Natural killer cell treated with Interleukin-12 subunit alpha and Interleukin-12 subunit beta and Interleukin-15 and Interleukin-18, amount 100 ng/mL, for 72 hours (primary cell): ENCODE data around the gene PIAS2. TPM values are rescaled to one million over a fixed set of nuclear protein-coding genes. Genes with fewer than 3 reads are reported as not detected.

Source experiments
- ATAC-seq, 2 donors: fragments of 150-1000 bp; cut with Tn5 transposase in 1 of 2; sonication (Bioruptor Pico), chemical (Tn5 transposase) in 1 of 2; 2 replicates each; pipeline ENCODE4 v1.10.0; 2021
- DNase-seq: peaks from one replicate; pipeline ENCODE4 v3.0.0; 2022; ENCODE audit warnings: low spot score
- H3K27ac Mint-ChIP-seq, 2 donors: 1 replicate in 1 of 2; 2 replicates in 1 of 2; pipeline ENCODE4 v1.8.0; 2022; ENCODE audit warnings: mixed read lengths in 2 of 2, mild to moderate bottlenecking in 1 of 2, moderate library complexity in 1 of 2
- H3K27me3 Mint-ChIP-seq, 2 donors: 1 replicate in 1 of 2; 2 replicates in 1 of 2; pipeline ENCODE4 v1.8.0; 2022; ENCODE audit warnings: mixed read lengths in 2 of 2
- H3K36me3 Mint-ChIP-seq: one replicate; pipeline ENCODE4 v1.8.0; 2022; ENCODE audit warnings: mixed read lengths
- H3K4me1 Mint-ChIP-seq, 2 donors: 1 replicate in 1 of 2; 2 replicates in 1 of 2; pipeline ENCODE4 v1.8.0; 2022; ENCODE audit warnings: low read depth in 2 of 2, mixed read lengths in 2 of 2, mild to moderate bottlenecking in 1 of 2
- H3K4me3 Mint-ChIP-seq: one replicate; pipeline ENCODE4 v1.8.0; 2022; ENCODE audit warnings: mixed read lengths
- H3K9me3 Mint-ChIP-seq: 2 replicates; pipeline ENCODE4 v1.8.0; 2022; ENCODE audit warnings: mixed read lengths
- total RNA-seq, 2 donors: library from RNA; stranded (reverse); gene quantifications; one replicate each; pipeline ENCODE4 v1.2.3, GENCODE V29; 2022

PIAS2 gene
- total RNA-seq, 2 donors from 2014 or later, result 19.2 to 36.5 TPM

DNA sequence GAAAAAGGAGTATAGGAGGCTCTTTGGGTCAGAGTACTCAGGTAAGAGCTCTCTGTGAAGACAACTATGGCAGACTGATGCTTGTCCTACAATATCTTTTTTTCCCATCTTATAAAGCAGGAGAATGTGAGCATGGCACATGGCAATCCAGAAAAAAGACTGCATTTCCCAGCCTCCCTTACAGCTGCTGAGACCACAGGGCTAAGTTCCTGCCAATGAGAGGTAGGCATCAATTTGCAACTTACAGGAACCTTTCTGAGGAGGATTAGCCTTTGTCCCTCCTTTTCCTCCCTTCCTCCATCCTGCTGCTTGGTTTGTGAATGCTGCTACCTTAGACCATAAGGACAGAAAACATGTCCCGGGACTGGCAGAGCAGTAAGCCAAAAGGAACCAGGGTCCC lies 122.7 kb downstream of the PIAS2 start:
- H3K27ac Mint-ChIP-seq, result no peak overlapping the region
- DNase-seq, result no peak
- H3K9me3 Mint-ChIP-seq, result no peaks in the 10 kb centered on the region
- no peaks in the 10 kb centered on the region for H3K4me1 Mint-ChIP-seq
- H3K27me3 Mint-ChIP-seq, result peaks cover 0 to 4% of the 10 kb centered on the region in 2 donors
- H3K4me3 Mint-ChIP-seq, result no peak overlapping the region
- ATAC-seq, result no peak
- H3K36me3 Mint-ChIP-seq, result no peaks in the 10 kb centered on the region

DNA sequence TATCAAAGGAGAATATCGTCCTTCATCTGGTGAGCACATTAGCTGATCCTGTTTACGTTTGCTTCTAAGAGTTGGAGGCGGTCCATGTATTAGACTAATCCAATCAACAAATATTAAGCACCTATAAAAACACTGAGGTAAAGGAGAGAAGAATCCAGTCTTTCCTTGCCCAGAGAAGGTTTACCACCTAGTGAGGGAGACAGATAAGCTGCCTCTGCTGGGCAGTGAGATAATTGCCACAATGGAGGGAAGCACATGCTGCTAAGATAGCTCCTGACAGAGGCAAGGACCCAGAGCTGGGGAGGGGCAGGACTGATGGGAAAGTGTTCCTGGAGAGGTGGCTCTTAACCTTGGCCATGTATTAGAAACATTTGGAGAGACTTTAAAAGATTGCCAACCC lies 123.7 kb downstream of the PIAS2 start:
- H3K4me1 Mint-ChIP-seq, result no peaks in the 10 kb centered on the region
- no peaks in the 10 kb centered on the region for H3K36me3 Mint-ChIP-seq
- ATAC-seq, result no peak
- H3K9me3 Mint-ChIP-seq, result no peaks in the 10 kb centered on the region
- no peak overlapping the region for H3K4me3 Mint-ChIP-seq
- DNase-seq, result no peak
- peaks cover 0 to 4% of the 10 kb centered on the region in 2 donors for H3K27me3 Mint-ChIP-seq
- no peak overlapping the region for H3K27ac Mint-ChIP-seq

DNA sequence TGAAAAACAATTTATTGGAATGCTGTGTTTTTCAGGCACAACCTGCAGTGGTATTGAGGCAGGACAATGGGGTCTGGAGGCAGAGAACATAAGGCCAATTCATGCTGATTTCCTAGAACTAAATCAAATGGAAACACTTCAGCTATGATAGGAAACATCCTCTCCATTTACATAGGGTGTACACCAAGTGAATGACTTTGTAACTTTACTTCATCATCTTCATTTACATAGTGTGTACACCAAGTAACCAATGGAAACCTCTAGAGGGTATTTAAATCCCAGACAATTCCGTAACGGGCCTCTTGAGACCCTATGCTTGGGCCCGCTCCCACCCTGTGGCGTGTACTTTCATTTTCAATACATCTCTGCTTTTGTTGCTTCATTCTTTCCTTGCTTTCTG lies 128.2 kb downstream of the PIAS2 start:
- Mint-ChIP-seq H3K9me3 (no peaks in the 10 kb centered on the region), H3K27me3 (peaks cover 0 to 11% of the 10 kb centered on the region in 2 donors), H3K36me3 (no peaks in the 10 kb centered on the region), H3K27ac (no peak overlapping the region), H3K4me3 (no peak overlapping the region), H3K4me1 (no peaks in the 10 kb centered on the region)
- DNase-seq (no peak), ATAC-seq (no peak)

DNA sequence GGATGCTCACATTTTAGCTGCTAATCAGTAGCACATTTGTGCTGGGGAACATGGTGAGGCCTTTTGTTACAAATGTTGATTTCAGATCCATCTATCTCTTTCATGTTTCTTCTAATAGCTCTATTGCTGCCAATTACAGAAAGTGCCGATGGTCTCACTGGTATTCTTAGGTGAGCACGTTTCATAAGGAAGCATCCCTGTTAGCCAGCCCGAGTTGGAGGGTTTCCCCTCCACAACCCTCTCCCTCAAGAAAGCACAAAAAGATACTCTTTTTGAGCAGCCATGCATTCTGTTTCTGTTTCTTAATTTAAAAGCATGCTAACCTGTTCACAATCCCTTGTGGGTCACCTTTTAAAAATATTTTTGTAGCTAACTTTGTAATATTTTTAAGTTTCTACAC lies 129.6 kb downstream of the PIAS2 start:
- DNase-seq, result no peak
- Mint-ChIP-seq H3K4me3 (no peak overlapping the region), H3K36me3 (no peaks in the 10 kb centered on the region), H3K27ac (no peak overlapping the region), H3K9me3 (no peaks in the 10 kb centered on the region), H3K4me1 (no peaks in the 10 kb centered on the region), H3K27me3 (peaks cover 0 to 11% of the 10 kb centered on the region in 2 donors)
- ATAC-seq, result no peak

DNA sequence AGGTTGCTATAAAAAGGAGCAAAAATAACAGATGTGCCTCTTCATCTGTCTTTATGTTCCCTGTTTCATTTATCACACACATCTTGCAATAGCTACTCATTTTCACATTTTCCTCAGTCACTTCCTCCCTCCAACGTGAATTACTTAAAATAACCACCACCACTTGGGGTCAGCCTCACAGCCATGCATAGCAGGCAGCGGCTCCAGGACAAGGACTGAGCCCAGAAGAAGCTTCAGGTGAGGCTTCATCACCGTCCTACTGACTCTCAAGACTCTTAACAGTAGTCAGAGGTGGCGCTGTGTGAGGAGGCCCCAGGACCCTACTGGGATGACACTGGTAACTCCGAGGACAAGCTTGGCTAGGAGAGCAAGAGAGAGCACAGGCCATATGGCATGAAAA lies 144.9 kb downstream of the PIAS2 start:
- H3K36me3 Mint-ChIP-seq, result no peaks in the 10 kb centered on the region
- no peak overlapping the region for H3K27ac Mint-ChIP-seq
- ATAC-seq (peak; percentile 25 to 37), DNase-seq (no peak)
- no peaks in the 10 kb centered on the region for H3K9me3 Mint-ChIP-seq
- peaks cover 0 to 7% of the 10 kb centered on the region in 2 donors for H3K27me3 Mint-ChIP-seq
- no peak overlapping the region for H3K4me3 Mint-ChIP-seq
- H3K4me1 Mint-ChIP-seq, result no peaks in the 10 kb centered on the region

DNA sequence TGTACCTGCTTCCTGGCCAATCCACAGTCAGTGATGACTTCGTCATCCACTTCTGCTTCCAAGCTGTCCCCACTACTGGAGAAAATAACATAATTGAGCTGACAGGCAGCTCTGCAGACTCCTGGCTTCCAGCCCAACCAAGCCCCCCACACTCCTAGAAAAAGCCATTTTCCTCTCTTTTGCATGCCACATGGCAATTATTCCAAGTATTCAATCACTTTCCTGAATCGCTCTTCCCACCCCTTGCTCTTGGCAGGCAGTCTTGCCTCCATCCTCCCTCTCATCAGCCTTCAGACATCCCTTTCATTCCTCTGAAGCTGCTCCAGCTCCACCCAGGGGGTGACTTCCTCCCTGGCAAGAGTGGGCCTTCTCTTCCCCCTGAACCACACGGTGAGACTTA lies 146.2 kb downstream of the PIAS2 start:
- Mint-ChIP-seq H3K36me3 (no peaks in the 10 kb centered on the region), H3K4me3 (no peak overlapping the region), H3K4me1 (no peaks in the 10 kb centered on the region), H3K27ac (no peak overlapping the region), H3K9me3 (no peaks in the 10 kb centered on the region), H3K27me3 (peaks cover 0 to 7% of the 10 kb centered on the region in 2 donors)
- ATAC-seq, result no peak
- DNase-seq, result no peak

DNA sequence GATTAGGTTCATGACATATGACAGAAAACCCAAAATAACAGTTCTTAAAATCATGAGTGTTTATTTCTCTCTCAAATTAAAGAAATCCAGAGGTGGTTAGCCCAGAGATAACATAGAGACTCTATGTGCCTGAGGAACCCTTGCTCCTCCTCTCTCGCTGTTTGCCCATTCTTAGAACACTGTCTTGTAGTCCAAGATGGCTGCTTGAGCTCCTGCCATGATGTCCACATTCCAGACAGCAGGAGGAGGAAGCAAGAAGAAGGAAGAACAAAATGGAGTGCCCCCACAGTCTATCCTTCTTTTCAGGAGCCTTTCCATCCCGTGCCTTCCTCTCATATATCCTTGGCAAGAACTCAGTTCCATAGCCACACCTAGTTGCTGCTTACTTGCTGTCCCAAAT lies 146.6 kb downstream of the PIAS2 start:
- DNase-seq (no peak), ATAC-seq (no peak)
- H3K27ac Mint-ChIP-seq, result no peak overlapping the region
- H3K27me3 Mint-ChIP-seq, result peaks cover 0 to 7% of the 10 kb centered on the region in 2 donors
- H3K9me3 Mint-ChIP-seq, result no peaks in the 10 kb centered on the region
- H3K4me1 Mint-ChIP-seq, result no peaks in the 10 kb centered on the region
- no peak overlapping the region for H3K4me3 Mint-ChIP-seq
- no peaks in the 10 kb centered on the region for H3K36me3 Mint-ChIP-seq

DNA sequence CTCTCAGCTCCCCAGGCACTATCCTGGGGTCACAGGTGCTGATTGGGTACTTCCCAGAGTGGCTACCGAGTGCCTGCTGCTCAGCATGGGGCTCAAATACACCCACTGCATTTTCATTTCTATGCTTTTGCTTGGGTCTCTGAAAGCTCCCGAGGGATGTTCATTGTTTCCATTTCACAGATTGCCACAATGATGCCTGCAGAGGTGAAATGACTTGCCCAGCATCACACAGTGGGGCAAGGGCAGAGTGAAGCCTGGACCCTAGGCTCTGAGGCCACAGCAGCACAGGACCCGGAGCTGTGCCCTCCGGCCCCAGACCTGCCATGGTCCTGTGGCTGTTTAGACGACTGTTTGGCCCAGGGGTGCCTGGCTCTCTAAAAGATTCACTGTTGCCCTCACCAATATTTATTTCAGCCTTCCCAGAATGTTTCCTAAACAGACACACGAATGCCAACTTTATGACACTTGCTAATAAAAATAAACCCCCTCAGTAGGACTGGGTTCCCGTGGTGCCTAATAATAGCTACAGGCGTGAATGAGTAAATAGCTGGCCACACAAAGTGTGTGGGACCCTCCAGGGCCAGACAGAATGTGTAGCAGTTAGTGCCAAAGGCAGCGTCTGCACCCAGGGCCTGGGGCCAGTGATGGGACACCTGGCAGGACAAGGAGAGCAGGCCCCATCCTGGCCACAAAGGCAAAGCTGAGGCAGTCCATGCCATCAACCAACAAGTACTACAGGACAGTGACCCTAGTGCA lies 149.0 kb downstream of the PIAS2 start:
- Mint-ChIP-seq H3K36me3 (no peaks in the 10 kb centered on the region), H3K4me3 (no peak overlapping the region), H3K4me1 (no peaks in the 10 kb centered on the region), H3K27ac (no peak overlapping the region), H3K27me3 (peaks cover 8 to 19% of the 10 kb centered on the region in 2 donors), H3K9me3 (no peaks in the 10 kb centered on the region)
- ATAC-seq (no peak), DNase-seq (no peak)

DNA sequence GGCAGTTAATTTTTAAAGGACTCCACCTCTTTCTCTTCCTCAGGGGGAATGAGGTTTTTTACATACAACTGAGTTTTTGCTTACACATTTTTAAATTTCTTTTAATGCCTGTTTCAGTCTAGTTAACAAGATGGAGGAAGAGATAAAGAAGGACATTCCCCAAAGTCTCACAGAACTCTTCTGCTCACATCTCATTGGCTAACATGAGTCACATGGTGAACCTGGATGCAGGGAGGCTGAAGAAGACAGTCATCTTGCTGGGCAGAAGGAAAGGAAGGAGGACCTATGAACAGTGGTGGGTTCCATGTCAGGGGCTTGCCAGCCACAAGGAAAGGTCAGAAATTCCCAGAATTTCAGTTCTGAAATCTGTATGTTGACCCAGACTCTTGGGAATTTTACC lies 150.1 kb downstream of the PIAS2 start:
- ATAC-seq (no peak), DNase-seq (no peak)
- Mint-ChIP-seq H3K27ac (no peak overlapping the region), H3K27me3 (peaks cover 16 to 28% of the 10 kb centered on the region in 2 donors), H3K4me1 (no peaks in the 10 kb centered on the region), H3K4me3 (no peak overlapping the region), H3K36me3 (no peaks in the 10 kb centered on the region), H3K9me3 (no peaks in the 10 kb centered on the region)

DNA sequence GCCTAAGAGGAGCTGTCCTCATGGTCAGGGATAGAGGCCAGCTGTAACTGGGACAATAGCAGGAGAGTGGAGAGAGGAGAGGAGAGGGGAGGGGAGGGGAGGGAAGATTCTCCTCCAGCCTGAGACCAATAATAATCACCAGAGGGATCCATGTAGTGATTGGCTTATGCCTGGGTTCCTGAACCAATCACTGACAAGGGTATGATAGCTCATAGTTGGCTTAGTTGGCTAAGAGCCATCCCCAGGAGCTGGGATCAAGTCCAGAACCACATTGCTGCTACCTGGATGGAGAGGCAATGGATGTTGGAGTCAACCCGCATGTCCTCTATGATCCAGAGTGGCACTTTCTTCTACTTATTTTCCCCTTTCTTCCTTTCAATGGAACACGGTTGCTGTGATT lies 152.7 kb downstream of the PIAS2 start:
- Mint-ChIP-seq H3K27ac (no peak overlapping the region), H3K9me3 (no peaks in the 10 kb centered on the region), H3K27me3 (peaks cover 32 to 33% of the 10 kb centered on the region in 2 donors), H3K4me3 (no peak overlapping the region), H3K36me3 (no peaks in the 10 kb centered on the region), H3K4me1 (no peaks in the 10 kb centered on the region)
- ATAC-seq (no peak), DNase-seq (no peak)

DNA sequence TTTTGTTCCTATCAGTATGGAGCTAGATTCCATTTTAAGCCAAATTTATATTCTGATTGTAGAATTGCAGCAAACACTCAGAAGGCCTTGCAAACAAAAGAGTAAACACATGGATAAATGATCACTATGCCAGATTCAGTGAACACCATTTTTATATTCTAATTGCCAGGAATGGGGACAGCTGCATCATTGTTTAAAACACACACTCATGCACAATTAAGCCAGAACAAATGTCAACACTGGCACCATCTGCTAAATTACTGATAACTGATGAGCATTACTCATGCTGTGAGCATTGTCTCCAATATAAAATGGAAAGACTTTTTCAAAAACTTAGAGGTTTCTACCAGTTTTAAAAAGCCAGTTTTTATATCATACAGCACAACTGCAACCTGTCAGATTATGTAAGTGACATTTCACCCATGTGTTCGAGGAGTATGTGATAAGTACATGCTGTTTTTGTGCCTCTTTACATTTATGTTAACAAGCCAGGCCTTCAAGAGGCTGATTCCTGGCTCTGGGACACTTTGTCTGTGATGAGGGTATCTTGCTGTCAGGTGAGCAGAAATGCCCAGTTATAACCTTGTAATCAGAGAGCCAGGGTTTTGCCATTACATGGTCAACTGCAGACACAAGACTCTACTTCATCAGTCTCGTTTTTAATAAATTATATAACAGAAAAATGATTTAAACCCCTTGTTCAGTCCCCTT lies 156.1 kb downstream of the PIAS2 start:
- no peak for DNase-seq
- H3K27ac Mint-ChIP-seq, result no peak overlapping the region
- ATAC-seq, result no peak
- no peaks in the 10 kb centered on the region for H3K9me3 Mint-ChIP-seq
- no peaks in the 10 kb centered on the region for H3K4me1 Mint-ChIP-seq
- peaks cover 45 to 49% of the 10 kb centered on the region in 2 donors for H3K27me3 Mint-ChIP-seq
- no peaks in the 10 kb centered on the region for H3K36me3 Mint-ChIP-seq
- no peak overlapping the region for H3K4me3 Mint-ChIP-seq

DNA sequence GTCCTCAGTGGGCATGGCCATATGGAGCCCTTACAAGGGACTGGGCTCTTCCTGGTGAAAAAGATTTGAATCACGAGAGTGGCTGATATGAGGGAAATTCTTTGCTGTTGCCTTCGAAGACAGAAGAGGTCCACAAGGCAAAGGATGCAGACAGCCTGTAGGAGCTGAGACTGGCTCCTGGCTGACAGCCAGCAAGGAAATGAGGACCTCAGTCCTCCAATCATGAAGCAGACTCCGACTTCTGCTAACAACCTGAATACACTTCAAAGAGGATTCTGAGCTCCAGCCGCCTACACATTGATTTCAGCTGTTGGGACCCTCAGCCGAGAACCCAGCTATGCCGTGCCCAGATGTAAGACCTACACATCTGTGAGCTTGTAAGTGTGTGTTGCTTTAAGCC lies 157.4 kb downstream of the PIAS2 start:
- Mint-ChIP-seq H3K4me1 (peaks cover 8 to 11% of the 10 kb centered on the region in 2 donors), H3K27me3 (peaks cover 53 to 54% of the 10 kb centered on the region in 2 donors), H3K9me3 (no peaks in the 10 kb centered on the region), H3K36me3 (no peaks in the 10 kb centered on the region), H3K4me3 (no peak overlapping the region), H3K27ac (no peak overlapping the region)
- ATAC-seq, result no peak
- no peak for DNase-seq

DNA sequence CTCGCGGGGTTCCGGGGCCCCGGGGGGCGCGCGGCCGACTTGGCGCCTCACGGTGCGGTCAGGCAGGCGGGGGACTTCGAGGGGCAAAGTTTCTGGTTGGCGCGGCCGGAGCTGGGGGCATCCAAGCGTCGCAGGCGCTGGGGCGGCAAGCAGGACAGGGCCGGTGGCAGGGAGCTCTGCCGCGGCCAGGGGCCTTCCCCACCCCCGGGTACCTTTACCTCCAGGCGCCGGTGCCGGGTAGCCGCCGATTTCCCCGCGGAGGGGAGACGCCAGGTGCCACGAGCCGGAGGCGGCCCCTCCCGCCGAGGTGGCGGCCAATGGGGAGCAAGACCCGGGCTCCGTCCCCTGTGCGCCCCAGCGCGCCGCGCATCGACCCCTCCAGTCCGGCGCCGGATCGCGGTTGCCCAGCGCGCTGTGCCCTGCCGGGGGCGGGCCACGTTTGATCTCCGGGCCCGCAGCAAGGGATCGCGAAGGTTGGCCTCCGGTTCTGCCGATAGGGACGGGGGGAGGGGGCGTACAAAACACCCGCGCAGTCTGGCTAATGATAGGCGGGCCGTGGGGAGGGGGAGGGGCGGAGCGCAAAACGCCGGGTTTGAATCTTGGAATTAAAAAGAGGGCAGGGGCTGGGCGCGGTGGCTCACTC lies 160.6 kb downstream of the PIAS2 start, which contains the start of gene ST8SIA5:
TSS of gene ST8SIA5 (minus strand) at position 495 of the 643 bp plus-strand sequence. CDS start 545 bp downstream, outside the sequence.
- H3K4me1 Mint-ChIP-seq, result peaks cover 15 to 16% of the 10 kb centered on the region in 2 donors
- H3K4me3 Mint-ChIP-seq, result peak within 1 kb of the TSS; percentile 20
- no peak within 1 kb of the TSS for H3K27ac Mint-ChIP-seq
- H3K9me3 Mint-ChIP-seq, result no peaks in the 10 kb centered on the region
- no peak for DNase-seq
- H3K27me3 Mint-ChIP-seq, result peaks cover 46 to 47% of the 10 kb centered on the region in 2 donors
- peak in 1 of 2 donors; percentile 5 for ATAC-seq
- H3K36me3 Mint-ChIP-seq, result no peaks in the 10 kb centered on the region

DNA sequence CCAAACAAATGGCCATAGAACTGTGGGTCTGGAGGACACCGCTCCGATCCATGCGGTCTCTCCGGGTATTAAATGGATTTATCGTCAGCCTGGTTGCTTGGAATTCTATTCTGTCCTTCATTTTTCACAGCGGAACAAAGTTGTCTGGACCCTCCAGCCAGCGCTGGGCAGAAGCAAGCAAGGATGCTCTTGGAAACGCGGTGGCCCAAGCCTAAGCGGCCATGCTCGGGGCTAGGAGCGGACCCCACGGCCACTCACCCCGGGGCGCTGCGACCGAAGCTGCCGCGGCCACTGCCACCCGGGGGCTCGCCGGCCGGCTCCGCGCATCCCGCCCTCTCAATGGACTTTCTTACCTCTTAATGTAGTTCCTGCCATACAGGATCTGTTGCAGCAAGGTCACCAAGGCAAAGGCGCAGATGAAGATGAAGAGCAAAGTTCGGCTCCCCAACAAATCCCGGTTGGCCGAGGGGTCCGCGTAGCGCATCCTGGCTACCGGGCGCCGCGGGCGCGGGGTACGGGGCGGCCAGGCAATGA lies 161.2 kb downstream of the PIAS2 start:
- Mint-ChIP-seq H3K27ac (no peak overlapping the region), H3K36me3 (no peaks in the 10 kb centered on the region), H3K27me3 (peaks cover 46 to 47% of the 10 kb centered on the region in 2 donors), H3K4me1 (peaks cover 15 to 16% of the 10 kb centered on the region in 2 donors), H3K9me3 (no peaks in the 10 kb centered on the region), H3K4me3 (peak overlapping the region; percentile 20)
- ATAC-seq (no peak), DNase-seq (no peak)
